HG03280 (cell line): Measurements from ENCODE around the gene FAM131C.
"Not testable (repeated sequence)": the region's sequence is repeated elsewhere in the genome, so short reads cannot be mapped to it uniquely, and the experiment has no call there.

ENCODE experiments used
- ATAC-seq: cut with Tn5 transposase; IDR thresholded peaks from one replicate; pipeline ENCODE4 v1.9.1; 2021; ENCODE audit warnings: mild to moderate bottlenecking, moderate library complexity; ENCODE audit not compliant: unreplicated experiment

FAM131C gene

GRCh38 chr1:16061989-16062686 is 11.3 kb downstream of the FAM131C start:
- ATAC-seq = not testable (repeated sequence)

DNA sequence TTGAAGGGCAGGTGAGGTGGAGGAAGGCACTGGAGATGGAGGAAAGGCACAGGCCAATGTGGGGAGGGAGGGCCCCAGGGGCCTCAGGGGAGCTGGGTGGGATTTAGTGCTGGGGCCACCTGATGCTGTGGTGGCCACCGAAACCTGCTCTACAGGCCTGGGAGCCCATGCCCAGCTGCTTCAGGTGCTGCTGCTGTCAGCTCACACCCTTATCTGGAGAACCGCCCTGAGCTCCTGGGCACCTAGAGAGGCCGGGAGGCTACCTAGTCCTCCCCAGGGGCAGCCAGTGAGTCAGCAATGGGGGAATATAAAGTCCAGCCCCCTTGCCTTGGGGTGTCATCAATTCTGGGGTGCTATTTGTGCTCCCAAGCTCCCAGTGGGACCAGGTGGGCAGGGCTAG is 12.2 kb downstream of the FAM131C start:
- ATAC-seq = no peak

DNA sequence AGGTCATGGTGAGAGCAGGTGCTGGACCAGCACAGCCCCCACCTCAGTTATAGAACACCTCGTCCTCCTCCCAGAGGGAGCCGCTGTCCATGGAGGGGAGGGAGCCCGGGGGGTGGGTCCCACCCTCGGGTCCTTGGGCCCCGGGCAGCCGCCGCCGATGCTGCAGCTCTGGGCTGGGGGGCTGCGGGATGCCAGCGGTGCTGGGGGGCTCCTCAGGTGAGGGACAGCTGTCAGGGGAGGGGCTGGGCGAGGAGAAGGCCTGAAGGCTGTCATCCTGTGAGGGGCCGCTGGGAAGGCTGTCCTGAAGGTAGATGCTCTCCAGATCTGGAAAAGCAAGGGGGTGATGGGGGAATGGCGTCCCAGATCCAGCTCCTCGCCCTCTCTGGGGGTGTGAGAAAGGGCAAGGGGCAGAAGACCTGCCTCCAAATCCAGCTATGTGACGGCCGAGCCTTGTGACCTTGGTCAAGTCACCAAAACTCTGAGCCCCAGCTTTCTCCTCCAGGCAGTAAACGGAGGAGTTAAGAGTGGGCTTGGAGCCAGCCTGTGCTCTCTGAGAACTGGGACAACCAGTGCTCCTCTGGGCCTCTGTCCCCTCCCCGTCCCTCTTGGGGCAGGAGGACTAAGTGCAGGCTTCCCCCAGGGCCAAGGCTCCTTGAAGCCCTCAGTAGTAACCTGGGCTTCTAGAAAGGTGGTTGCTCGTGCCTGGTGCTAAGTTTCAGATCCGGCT is 14.9 kb downstream of the FAM131C start:
- ATAC-seq = not testable (repeated sequence)

- not testable (repeated sequence) for ATAC-seq
These were observed 16.0 kb downstream of the FAM131C start for GRCh38 chr1:16057314-16057915.

DNA sequence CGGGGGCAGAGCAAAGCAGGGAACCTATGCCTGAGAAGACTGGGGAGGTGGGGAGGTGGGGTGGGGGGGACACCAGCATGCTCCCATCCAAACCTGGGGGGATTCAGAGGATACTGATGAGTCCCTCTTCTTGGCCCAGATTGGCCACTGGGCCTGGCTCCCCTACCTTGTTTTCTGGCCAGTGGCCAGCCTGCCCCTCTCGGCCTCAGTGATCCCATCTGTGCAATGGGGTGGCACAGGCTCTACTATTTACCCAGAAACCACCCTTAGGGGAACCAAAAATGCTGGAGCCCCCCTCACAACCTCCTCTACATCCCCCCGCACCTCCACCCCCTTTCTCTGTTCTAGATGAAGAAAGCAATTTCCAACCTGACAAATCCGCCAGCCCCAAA is 16.9 kb downstream of the FAM131C start:
- not testable (repeated sequence) for ATAC-seq

GRCh38 chr1:16055613-16056520 is 17.6 kb downstream of the FAM131C start:
- peak; percentile 74 for ATAC-seq

DNA sequence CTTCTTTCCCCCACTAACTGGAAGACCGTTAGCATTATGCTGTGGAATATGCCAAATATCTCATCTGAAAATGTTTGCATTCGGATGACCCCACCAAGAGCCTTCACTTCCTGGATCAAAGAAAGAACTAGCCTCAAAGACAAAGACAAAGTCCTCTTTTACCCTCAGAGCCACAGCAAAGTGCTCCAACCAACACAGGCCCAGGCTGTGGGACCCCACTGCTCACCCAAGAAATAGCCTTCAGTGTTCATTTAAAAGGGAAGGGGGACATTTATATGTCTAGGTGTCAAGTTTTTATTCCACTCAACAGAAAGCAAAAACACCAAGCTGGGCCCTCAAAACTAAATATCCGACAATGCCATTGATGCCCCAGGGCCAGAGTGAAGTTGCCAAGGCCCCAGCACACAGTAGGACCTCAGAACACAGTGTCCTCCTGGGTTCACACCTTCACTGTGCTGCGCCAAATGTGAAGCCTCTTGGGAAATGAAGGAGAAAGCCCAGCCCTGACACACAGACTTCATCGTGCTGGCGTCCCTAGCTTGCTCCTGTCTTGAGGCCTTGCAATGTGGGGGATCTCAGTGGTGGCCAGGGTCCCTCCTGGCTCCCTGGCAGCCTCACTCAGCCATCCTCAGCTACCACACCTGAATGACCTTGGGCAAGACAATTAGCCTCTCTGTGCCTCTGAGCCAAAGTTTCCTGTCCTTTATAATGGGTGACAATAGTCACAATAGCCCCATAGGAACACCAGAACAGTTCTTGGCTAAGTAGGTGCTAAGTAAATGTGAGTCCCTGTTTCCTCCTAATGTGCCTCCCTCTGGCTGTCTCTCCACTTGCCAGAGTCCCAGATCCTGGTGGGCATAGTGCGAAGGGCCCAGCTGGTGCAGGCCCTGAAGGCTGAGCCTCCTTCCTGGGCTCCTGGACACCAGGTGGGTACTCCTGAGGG is 18.6 kb downstream of the FAM131C start:
- no peak for ATAC-seq

DNA sequence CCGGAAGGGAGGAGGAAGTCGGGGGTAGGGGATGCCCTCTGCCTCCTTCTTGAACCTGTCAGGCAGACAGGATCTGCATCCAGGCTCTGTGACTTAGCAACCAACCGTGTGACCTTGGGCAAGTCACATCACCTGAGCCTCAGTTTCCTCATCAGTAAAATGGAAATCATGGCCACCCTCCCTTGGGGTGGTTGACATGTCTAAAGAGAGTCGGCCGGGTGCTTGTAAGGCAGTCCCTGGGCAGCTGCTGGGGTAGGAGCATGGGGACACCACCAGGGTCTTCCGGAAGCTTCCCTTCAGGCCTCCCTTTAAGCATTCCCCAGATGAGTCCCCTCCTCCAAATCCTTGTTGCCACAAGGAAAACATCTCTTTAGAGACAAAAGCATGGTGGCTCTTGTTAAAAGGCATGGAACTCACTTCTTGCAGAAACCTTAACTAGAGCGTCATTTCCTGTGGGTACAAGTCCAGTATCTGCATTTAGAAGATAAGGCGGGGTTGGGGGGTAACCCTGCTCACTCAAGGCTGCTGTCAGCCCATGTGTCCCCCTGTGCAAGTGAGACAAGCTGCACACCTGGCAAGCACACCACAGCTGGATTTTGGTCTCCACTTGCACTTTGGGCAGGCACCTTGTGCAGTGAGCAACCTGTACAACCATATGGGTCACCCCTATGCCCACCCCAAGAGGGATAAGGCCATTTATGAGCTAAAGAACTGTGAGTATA is 19.5 kb downstream of the FAM131C start:
- ATAC-seq = no peak

- ATAC-seq = not testable (repeated sequence)
These were observed 21.5 kb downstream of the FAM131C start for GRCh38 chr1:16051949-16052348.

- ATAC-seq = no peak
These were observed 22.4 kb downstream of the FAM131C start for GRCh38 chr1:16051039-16051438.

DNA sequence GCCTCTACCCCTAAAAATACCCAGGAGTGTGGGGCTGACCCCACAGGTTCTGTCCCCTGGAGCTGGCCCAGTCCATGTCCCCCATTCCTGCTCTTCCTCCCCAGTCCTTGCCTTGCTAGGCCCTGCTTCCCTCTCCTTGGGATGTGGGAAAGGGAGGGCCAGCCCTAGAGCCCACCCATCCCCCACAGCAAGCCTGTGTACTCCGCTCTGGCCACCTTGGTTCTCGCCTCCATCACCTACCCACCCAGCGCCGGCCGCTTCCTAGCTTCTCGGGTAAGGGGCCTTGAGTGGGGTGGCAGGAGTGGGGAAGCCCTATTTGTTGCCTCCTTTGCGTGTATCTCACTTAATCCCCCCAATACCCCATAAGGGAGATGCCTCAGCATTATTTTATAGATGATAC is 23.1 kb downstream of the FAM131C start:
- no peak for ATAC-seq

GRCh38 chr1:16048573-16049189 is 24.8 kb downstream of the FAM131C start:
- no peak for ATAC-seq

- ATAC-seq = no peak
These were observed 25.5 kb downstream of the FAM131C start for GRCh38 chr1:16047791-16048475.

DNA sequence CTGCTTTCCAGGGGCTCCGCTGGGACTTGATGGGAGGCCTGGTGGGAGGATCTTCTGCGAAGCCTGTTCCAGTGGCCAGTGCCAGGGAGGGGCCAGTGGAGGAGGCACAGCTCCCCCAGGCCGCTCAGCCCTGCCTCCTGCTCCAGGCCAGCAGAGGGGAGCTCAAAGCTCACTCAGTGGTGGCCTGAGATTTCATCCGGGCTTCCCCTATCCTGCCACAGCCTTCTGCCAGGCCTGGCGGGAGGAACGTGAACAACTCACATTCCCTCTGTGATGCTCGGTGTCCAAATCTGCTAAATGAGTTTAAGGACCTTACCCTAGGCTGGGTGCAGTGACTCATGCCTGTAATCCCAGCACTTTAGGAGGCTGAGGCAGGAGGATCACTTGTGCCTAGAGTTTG is 26.6 kb downstream of the FAM131C start:
- no peak for ATAC-seq

DNA sequence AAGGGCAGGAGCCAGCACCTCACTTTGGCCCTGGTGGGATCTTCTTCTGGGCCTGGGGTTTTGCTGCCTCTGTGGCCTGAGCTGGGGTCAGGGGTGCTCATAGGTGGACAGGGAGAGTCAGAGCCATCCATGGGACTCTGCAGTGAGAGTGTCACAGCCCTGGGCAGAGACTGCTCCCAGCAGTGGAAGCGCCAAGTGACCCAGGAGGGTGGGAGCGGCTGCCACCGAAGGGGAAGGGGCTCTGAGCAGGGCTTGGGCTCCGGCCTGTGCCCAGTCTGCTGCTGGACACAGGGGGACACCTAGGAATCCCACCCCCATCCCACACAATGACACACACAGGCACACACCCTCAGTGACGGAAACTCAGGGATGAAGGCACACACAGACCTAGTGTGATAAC is 29.5 kb downstream of the FAM131C start:
- ATAC-seq = no peak

GRCh38 chr1:16043521-16043920 is 29.9 kb downstream of the FAM131C start, which contains the start of gene CLCNKB:
TSS of gene CLCNKB (plus strand) at chr1:16043782. CDS start at chr1:16044493, 711 bp downstream.
- no peak for ATAC-seq

- ATAC-seq = not testable (repeated sequence)
These were observed 30.8 kb downstream of the FAM131C start for GRCh38 chr1:16042654-16043053.

- ATAC-seq = no peak
These were observed 31.4 kb downstream of the FAM131C start for GRCh38 chr1:16042096-16042495.
